Keratinocyte (primary cell): ENCODE data around the gene IKZF1.

ENCODE experiments used
- EZH2 ChIP-seq: IDR thresholded peaks from one replicate; pipeline ENCODE4 v1.6.1; 2012; ENCODE audit warnings: inconsistent platforms, mild to moderate bottlenecking, low read length, moderate library complexity
- TF ChIP-seq, protein P1 (sequence below), 3 experiments: IDR thresholded peaks in 1 of 3; conservative IDR thresholded peaks in 1 of 3; optimal IDR thresholded peaks in 1 of 3; 2 replicates in 2 of 3; 3 replicates in 1 of 3; pipeline versions ENCODE3 to v1.5.1; 2011; ENCODE audit warnings: low read length in 3 of 3, mild to moderate bottlenecking in 3 of 3, moderate library complexity in 2 of 3, control low read depth in 1 of 3, inconsistent platforms in 1 of 3; ENCODE audit not compliant: insufficient read depth in 2 of 3; ENCODE audit errors: extremely low read depth in 1 of 3

- TF ChIP-seq, protein P1, sequence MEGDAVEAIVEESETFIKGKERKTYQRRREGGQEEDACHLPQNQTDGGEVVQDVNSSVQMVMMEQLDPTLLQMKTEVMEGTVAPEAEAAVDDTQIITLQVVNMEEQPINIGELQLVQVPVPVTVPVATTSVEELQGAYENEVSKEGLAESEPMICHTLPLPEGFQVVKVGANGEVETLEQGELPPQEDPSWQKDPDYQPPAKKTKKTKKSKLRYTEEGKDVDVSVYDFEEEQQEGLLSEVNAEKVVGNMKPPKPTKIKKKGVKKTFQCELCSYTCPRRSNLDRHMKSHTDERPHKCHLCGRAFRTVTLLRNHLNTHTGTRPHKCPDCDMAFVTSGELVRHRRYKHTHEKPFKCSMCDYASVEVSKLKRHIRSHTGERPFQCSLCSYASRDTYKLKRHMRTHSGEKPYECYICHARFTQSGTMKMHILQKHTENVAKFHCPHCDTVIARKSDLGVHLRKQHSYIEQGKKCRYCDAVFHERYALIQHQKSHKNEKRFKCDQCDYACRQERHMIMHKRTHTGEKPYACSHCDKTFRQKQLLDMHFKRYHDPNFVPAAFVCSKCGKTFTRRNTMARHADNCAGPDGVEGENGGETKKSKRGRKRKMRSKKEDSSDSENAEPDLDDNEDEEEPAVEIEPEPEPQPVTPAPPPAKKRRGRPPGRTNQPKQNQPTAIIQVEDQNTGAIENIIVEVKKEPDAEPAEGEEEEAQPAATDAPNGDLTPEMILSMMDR (optimal IDR thresholded peaks at IDR 0.05 in 1 of 3, IDR thresholded peaks at IDR 0.05 in 1 of 3, conservative IDR thresholded peaks at IDR 0.05 in 1 of 3; ENCODE audit: extremely low read depth in 1 of 3, insufficient read depth in 2 of 3, low read length in 3 of 3), result no peak
- no peak for TF ChIP-seq EZH2
Observed at GRCh38 chr7:50273301-50273700, 31.2 kb upstream of the IKZF1 start.
